Measurements from ENCODE around the gene RXRB.
A peak's percentile ranks its signal among the peaks of the same experiment; 100 is the strongest.

The RXRB gene

DNA sequence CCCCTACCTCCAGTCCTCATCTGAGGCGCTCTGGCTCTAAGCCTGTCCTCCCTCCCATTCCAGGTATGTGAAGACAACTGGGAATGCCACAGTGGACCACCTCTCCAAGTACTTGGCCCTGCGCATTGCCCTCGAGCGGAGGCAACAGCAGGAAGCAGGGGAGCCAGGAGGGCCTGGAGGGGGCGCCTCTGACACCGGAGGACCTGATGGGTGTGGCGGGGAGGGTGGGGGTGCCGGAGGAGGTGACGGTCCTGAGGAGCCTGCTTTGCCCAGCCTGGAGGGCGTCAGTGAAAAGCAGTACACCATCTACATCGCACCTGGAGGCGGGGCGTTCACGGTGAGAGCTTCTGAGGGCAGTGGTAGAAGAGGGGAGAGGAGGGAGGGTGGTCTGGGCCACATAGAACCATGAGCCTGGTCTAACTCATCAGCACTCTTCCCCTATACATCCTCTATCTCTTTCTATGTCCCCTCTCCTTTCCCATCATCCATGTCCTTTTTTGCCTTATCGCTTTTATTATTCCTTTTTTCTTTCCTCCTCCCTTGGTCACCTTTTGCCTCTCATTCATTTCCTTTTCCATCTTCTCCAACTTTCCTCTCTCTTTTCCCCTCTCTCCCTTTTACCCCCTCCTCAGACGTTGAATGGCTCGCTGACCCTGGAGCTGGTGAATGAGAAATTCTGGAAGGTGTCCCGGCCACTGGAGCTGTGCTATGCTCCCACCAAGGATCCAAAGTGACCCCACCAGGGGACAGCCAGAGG lies 11.4 kb upstream of the RXRB start:
- DNase-seq: no peak

- DNase-seq: no peak
These were observed 10.7 kb upstream of the RXRB start for GRCh38 chr6:33211136-33211535.

DNA sequence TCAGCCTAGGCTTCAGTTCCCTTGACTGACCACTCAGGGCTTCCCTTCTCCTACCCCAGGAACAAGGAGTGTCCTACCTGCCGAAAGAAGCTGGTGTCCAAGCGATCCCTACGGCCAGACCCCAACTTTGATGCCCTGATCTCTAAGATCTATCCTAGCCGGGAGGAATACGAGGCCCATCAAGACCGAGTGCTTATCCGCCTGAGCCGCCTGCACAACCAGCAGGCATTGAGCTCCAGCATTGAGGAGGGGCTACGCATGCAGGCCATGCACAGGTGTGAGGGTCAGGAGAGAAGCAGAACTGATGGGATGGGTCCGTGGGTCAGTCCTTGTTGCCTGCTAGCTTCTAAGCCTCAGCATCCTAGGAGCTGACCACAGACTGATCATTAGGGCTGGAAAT lies 9.4 kb upstream of the RXRB start:
- no peak for DNase-seq

DNA sequence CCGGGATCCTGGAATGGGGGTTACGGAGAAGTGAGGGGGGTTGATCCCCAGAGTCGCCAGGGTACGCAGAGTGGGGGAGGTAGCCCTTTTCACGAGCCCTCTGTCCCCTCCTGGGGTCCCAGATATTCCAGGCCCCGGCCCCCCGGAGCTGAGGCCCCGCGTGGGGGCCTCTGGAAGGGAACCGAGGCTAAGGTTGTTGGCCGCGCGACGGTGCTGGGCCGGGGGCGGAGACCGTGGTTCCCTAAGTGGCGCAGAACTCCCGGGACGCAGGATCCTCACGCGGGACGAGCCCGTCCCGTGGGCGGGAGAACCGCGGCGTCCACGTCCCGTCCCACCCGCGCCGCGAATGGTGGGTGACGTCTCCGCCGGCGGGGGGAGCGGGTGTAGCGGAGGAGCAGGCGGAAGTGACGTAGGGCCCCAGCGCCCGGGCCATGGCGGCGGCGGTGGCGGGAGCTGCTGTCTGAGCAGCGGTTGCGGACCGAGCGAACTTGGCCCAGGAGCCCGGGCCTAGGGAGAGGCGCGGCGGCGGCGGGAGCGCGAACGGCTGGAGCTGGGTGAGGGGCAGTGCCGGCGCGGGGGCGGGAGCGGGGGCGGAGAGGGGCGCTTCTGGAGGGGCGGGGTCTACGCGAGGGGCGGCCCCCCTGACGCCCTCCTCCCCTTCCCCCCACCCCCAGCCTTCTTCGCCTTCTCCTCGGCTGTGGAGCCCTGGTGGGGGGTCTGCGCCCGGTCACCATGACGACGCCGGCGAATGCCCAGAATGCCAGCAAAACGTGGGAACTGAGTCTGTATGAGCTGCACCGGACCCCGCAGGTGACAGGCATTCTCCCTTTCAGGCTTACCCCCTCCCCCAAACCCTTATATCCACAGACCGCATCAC lies 7.9 kb upstream of the RXRB start, which contains the start of gene RING1:
Gene RING1, plus strand, starts transcription at position 410 of the 877 bp plus-strand sequence. Its CDS starts 323 bp downstream, at position 733.
- no peak for DNase-seq

DNA sequence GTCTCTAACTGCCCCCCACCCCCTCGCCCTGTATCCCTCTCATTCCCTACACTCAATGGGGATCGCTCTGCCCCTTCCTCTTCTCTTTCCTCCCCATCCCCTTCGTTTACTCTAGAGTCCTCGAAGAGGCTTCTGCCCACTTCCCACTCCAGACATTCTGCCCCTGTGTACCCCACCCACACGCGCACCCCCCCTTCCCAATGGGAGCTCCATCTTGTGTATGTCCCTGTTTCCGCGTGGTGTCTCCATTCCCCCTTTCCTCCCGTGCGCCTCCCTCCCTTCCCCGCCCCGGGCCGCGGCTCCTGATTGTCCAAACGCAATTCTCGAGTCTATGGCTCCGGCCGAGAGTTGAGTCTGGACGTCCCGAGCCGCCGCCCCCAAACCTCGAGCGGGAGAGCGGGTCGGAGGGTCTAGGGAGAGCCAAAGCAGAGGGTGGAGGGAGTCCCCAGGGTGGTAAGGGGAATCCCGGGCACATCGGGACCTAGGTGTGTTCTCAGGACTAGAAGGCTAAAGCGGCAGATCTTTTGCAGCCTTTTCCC lies 7.2 kb upstream of the RXRB start:
- no peak for DNase-seq

DNA sequence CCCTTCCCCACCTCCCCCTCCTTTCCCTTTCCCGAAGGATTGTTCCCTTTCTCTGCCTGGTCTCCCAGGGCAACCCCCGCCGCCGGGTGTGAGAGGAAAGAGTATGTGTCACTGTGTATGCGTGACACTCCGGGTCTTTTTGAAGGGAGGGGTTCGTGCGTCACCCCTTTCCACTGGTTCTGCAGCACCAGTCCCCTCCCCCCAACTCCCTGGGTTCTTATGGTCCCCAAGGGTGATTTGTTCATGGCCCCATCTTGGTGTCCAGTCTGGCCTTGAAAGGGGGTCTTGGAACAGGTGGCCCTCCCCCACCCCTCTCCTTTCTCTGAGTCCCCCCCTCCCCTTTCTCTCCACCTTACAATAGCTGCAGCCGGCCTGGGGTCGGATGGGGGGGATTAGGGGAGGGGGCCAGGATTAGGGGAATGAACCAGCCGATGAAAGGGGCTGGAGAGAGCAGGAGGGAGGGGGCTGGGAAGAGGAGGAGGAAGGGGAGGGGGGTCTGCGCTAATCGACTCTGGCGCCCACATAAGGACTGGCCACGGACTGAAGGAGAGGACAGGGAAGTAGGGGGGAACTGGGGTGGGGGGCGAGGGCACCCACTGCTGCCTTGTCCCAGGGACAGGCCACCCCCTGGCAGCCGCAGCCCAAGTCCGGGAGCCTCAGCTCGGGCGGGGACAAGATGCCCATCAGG lies 6.5 kb upstream of the RXRB start:
- no peak for DNase-seq

GRCh38 chr6:33206027-33206863 lies 5.8 kb upstream of the RXRB start:
- DNase-seq: no peak

DNA sequence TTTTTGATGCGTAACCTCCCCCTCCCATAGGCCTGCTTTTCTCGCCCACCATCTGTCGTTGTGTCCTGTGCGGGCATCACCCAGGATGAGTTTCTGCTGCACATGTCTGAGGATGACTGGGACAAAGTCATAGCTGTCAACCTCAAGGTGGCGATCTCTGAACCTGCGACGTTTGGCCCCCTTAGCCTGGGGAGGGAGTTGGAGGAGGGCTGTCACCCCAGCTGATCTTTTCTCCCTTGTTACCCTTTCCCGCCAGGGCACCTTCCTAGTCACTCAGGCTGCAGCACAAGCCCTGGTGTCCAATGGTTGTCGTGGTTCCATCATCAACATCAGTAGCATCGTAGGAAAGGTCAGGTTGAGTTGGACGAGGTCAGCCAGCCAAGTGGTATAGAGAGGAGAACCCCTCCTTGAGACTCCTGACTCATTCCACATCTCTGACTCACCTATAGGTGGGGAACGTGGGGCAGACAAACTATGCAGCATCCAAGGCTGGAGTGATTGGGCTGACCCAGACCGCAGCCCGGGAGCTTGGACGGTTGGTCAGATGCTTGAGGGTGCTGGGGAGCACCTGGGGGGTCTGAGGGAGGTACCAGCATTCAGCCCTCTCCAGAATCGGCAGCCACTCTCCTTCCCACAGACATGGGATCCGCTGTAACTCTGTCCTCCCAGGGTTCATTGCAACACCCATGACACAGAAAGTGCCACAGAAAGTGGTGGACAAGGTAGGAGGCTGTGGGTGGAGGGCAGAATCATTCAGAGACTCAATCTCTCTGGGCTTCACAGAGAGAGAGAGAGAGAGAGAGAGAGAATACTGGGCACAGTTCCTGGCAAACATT lies 4.9 kb upstream of the RXRB start:
- DNase-seq: no peak

DNA sequence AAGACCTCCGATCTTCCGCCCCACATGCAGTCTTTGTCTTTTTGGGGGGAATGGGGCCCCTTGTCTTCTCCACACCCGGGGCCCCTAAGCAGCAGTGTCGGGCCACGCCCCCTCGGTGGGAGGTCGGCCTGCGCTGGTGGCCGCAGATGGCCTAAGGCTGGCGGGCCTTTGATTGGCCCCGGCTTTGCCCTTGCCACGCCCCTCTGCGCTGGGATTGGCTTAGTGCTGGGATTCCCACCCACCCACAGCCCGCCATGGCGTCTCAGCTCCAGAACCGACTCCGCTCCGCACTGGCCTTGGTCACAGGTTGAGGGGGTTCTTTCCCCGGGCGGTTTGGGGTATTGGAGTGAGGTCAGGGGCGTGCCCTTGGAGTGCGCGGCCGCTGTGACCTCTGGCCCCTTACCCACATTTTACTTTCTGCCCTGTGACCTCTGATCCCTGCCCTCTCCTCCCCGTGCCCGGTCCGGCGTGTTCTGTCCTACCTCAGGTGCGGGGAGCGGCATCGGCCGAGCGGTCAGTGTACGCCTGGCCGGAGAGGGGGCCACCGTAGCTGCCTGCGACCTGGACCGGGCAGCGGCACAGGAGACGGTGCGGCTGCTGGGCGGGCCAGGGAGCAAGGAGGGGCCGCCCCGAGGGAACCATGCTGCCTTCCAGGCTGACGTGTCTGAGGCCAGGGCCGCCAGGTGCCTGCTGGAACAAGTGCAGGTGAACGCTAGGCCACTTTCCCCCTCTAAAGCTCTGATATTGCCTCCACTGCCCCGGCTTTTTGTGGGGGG lies 4.1 kb upstream of the RXRB start, which contains the start of gene HSD17B8:
Gene HSD17B8, plus strand, starts transcription at position 241 of the 776 bp plus-strand sequence. Its CDS starts 14 bp downstream, at position 255.
- peak; percentile 61 for DNase-seq

DNA sequence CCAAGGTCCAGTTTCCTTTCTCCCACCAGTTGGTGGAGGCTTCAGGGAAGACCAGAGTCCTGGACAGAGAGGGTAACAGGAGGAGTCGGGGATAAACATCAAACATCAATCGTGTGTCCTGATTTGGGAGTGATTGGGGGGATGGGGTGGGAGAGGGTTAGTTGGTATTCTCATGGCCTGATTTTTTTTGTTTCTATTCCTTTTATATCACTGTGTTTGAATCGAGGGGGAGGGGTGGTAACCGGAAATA lies 3.6 kb upstream of the RXRB start:
- DNase-seq: no peak

DNA sequence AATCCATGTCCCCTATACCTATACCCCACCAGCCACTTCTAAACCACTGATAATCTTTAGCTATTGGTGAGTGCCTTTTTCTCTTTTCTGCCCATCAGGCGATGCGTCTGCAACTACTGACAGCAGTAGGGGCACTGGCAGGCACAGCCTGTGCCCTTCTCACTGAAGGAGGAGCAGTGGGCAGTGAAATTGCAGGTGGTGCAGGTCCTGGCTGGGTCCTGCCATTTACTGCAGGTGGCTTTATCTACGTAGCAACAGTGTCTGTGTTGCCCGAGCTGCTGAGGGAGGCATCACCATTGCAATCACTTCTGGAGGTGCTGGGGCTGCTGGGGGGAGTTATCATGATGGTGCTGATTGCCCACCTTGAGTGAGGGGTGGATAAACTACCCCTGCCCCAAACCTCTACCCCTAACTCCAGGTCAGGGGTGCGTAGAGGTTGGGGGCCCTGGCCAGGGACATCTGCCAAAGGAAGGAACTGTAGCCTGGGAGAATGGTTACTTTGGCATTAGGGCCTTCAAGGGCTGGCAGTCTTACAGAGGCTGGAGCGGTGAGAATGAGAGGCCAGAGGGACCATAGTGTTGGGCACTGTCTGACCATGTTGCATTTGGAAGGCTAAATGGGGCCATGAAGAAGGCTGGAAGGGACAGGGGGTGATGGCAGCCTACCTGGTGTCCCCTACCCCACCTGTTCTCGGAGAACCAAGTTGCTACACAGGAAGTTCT lies 3.1 kb upstream of the RXRB start:
- DNase-seq: no peak

DNA sequence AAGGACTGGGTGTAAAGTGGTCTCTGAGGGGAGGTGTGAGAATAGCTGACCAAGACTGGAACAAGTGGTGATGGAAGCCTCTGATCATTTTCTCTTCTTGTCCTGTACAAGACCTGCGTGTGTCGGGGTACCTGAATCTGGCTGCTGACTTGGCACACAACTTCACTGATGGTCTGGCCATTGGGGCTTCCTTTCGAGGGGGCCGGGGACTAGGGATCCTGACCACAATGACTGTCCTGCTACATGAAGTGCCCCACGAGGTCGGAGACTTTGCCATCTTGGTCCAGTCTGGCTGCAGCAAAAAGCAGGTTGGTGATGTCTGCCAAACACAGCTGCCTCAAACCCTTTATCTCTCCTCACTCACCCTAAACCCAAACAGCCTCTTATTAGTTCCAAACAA lies 2.3 kb upstream of the RXRB start:
- DNase-seq: no peak

- no peak for DNase-seq
These were observed 1.5 kb upstream of the RXRB start for GRCh38 chr6:33201935-33202334.

GRCh38 chr6:33201147-33201545 lies 681 bp upstream of the RXRB start:
- DNase-seq: no peak

DNA sequence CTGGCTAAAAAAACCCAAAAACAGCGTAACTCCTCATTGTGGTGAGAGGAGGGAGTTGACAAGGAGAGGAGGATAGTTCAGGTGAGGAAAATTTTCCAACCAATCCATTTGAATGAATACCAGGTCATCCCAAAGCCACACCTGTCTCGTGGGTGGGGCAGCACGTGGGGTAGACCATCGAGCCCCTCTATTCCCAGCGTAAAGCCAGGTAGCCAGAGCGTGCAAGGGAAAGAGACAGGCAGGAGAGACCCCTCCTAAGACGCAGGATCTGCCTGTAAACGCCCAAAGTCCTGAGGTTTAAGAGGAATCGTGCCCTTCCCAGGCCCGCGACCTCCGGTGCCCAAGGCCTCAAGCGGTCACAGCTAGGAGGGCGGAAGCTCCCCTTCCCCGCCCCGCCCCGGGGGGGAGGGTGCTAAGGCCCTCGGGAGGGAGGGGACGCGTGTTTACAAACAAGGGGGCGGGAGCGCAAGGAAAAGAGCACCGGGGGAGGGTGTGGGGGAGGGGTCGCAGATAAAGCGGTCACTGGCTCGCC lies 712 bp downstream of the RXRB start:
- no peak for DNase-seq

DNA sequence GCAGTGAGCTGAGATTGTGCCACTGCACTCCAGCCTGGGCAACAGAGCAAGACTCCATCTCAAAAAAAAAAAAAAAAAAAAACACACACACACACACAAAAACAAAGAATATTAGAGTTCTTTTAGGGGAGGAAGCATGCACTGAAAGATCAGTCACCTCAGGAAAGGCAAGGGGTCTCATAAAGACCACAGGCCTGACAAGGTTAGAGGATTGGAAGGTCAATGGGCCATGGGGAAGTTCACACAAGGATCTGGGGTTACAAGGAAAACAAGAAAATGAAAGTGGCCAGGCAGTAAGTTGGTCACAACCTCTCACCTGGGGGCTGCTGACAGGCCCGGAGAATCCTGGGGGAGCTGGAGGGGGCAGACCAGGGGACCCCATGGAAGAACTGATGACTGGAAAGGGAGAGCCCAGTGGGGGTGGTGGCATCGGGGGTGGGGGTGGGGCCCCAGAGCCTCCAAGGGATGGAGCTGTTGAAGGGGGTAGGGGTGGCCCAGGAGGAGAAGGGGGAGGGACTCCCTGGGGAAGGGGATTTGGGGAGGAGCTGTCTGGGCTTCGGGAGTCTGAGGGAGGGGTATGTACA lies 1.5 kb downstream of the RXRB start:
- DNase-seq: no peak

- no peak for DNase-seq
These were observed 2.2 kb downstream of the RXRB start for GRCh38 chr6:33198159-33198852.

- DNase-seq: no peak
These were observed 2.9 kb downstream of the RXRB start for GRCh38 chr6:33197431-33198048.

All from NCI-H187 treated with DMSO at 0.1 percent for 48 hours (cell line).